Measurements from ENCODE around the gene TTC24. TPM values are rescaled to one million over a fixed set of nuclear protein-coding genes. Genes with fewer than 3 reads are reported as not detected.
"Not testable (repeated sequence)": the region's sequence is repeated elsewhere in the genome, so short reads cannot be mapped to it uniquely, and the experiment has no call there.

TTC24 gene
- total RNA-seq, 4 donors from 2014 or later = not detected

DNA sequence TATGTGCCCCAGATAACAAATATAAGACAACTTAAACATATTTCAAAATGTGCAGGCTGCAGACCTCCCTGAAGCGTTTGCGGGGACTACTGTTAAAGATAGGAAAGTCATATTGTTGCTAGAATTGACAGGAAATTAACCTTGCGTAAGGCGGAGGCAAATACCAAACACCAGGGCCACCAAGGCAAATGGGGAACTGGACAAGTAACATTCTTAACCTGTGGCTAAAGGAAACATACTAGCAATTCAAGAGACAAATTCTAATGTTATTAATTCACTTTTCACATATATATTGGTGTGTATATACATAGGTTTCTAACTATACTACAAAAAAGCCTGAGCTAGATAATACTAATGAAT is 46.5 kb downstream of the TTC24 start:
- no peak for DNase-seq (ENCODE audit: low spot score)
- TF ChIP-seq, protein P1, sequence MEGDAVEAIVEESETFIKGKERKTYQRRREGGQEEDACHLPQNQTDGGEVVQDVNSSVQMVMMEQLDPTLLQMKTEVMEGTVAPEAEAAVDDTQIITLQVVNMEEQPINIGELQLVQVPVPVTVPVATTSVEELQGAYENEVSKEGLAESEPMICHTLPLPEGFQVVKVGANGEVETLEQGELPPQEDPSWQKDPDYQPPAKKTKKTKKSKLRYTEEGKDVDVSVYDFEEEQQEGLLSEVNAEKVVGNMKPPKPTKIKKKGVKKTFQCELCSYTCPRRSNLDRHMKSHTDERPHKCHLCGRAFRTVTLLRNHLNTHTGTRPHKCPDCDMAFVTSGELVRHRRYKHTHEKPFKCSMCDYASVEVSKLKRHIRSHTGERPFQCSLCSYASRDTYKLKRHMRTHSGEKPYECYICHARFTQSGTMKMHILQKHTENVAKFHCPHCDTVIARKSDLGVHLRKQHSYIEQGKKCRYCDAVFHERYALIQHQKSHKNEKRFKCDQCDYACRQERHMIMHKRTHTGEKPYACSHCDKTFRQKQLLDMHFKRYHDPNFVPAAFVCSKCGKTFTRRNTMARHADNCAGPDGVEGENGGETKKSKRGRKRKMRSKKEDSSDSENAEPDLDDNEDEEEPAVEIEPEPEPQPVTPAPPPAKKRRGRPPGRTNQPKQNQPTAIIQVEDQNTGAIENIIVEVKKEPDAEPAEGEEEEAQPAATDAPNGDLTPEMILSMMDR (IDR thresholded peaks at IDR 0.05) = no peak
- ATAC-seq (ENCODE audit: low FRiP score) = no peak

DNA sequence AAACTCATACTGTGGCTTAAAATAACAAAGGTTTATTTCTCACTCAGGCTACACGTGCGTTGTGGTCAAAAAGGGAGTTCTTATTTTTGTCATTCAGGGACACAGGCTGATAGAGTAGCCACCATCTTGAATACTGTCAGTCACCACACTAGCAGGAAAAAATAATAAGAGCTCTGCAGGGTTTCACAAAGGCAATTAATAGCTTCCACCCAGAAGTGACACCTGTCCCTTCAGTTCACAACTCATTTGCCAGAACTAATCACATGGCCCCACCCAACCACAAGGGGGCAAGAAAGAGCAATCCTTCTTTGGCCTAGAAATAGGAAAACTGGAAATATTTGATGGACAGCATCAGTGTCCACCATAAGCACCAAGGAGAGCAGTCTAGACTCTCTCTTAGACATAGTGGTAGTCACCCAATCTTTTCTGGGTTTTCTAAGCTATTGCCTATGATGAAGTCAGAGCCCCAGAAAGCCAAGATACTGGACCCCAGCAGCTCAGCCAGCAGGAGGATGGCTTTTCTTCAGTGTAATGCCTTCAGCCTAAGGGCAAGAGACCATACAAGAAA is 47.9 kb downstream of the TTC24 start:
- ATAC-seq (ENCODE audit: low FRiP score) = no peak
- TF ChIP-seq, protein P1 (IDR thresholded peaks at IDR 0.05) = no peak
- no peak for DNase-seq (ENCODE audit: low spot score)

DNA sequence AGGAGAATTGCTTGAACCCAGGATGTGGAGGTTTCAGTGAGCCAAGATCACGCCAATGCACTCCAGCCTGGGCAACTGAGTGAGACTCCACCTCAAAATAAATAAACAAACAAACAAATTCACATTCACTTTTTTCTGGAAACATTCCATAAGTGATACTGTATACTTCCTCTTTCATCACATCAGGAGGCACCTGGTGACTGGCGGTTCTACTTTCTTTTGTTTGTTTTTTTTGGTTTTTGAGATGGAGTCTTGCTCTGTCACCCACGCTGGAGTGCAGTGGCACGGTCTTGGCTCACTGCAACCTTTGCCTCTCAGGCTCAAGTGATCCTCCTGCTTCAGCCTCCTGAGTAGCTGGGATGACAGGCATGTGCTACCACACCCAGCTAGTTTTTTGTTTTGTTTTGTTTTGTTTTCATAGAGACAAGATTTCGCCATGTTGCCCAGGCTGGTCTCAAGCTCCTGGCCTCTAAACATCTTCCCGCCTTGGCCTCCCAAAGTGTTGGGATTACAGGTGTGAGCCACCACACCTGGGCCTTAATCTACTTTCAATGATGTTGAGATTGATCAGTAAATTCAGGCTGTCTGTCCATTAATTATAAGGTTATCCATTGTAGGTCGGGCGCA is 50.4 kb downstream of the TTC24 start:
- no peak for DNase-seq (ENCODE audit: low spot score)
- TF ChIP-seq, protein P1 (IDR thresholded peaks at IDR 0.05) = no peak

DNA sequence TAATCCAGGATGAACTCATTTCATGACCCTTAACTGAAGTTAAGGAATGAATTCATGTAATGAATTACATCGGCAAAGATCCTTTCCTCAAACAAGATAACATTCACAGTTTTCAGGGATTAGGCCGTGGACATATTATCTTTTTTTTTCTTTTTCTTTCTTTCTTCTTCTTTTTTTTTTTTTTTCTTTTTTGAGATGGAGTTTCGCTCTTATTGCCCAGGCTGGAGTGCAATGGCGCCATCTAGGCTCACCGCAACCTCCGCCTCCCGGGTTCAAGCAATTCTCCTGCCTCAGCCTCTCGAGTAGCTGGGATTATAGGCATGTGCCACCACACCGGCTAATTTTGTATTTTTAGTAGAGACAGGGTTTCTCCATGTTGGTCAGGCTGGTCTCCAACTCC is 51.6 kb downstream of the TTC24 start:
- not testable (repeated sequence) for DNase-seq (ENCODE audit: low spot score); ATAC-seq (ENCODE audit: low FRiP score)

More for the DNA sequence above, 50.4 kb downstream of the TTC24 start:
- ATAC-seq (ENCODE audit: low FRiP score) = no peak

DNA sequence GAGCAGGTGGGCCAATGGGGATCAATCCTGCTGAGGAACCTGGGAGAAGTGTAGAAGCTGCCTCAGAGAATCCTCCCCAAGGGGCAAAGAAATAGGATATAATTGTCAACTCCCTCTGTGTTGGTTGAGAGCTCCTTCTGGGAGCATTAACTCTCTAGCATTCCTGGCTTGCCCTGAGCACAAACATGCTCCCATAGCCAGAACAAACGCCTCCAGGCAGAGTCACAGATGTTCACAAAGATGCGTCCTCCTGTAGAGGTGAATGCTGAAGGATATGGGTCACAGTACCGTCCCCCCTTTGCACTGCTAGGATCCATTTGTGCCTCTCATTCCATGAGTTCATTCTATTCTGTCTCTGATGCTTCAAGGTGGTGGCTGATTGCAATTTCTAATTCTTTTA is 52.8 kb downstream of the TTC24 start:
- TF ChIP-seq, protein P1 (IDR thresholded peaks at IDR 0.05) = no peak
- ATAC-seq (ENCODE audit: low FRiP score) (no peak), DNase-seq (ENCODE audit: low spot score) (no peak)

Other genes with a start within 250 kb of the TTC24 start
- 100 to 1,000 TPM; 187 to 277 (median 213) TPM for gene CCT3, start 241.4 kb upstream of the TTC24 start, total RNA-seq
- not detected for gene TSACC, start 241.2 kb upstream of the TTC24 start, total RNA-seq
- gene RHBG, start 210.5 kb upstream of the TTC24 start, total RNA-seq = not detected
- gene MEF2D, start 78.9 kb upstream of the TTC24 start, total RNA-seq = 10 to 100 TPM; 22.8 to 33.8 (median 28.1) TPM
- gene IQGAP3, start 7.2 kb upstream of the TTC24 start, total RNA-seq = 1 to 10 TPM in 1 of 4 donors, under 1 TPM in 3; 0.16 to 4.2 (median 0.23) TPM
- 10 to 100 TPM; 49.4 to 71.5 (median 58.9) TPM for gene NAXE, start 12.1 kb downstream of the TTC24 start, total RNA-seq
- 10 to 100 TPM; 30.2 to 77.5 (median 35.5) TPM for gene GPATCH4, start 21.8 kb downstream of the TTC24 start, total RNA-seq
- 1 to 10 TPM in 1 of 4 donors, not detected in 3; 2.8 TPM for gene HAPLN2, start 39.7 kb downstream of the TTC24 start, total RNA-seq
- not detected for gene BCAN, start 62.4 kb downstream of the TTC24 start, total RNA-seq
- gene NES, start 97.7 kb downstream of the TTC24 start, total RNA-seq = 10 to 100 TPM; 17.4 to 76.4 (median 27.7) TPM
- 1 to 10 TPM in 3 of 4 donors, not detected in 1; 4.5 to 8.8 (median 8.8) TPM for gene CRABP2, start 125.9 kb downstream of the TTC24 start, total RNA-seq
- 10 to 100 TPM; 12.1 to 25.4 (median 18.8) TPM for gene METTL25B, start 148.7 kb downstream of the TTC24 start, total RNA-seq
- 10 to 100 TPM; 19.8 to 34.1 (median 28.2) TPM for gene ISG20L2, start 149.0 kb downstream of the TTC24 start, total RNA-seq
- 10 to 100 TPM; 45.0 to 74.4 (median 69.8) TPM for gene MRPL24, start 161.4 kb downstream of the TTC24 start, total RNA-seq
- 100 to 1,000 TPM; 124 to 242 (median 137) TPM for gene HDGF, start 172.0 kb downstream of the TTC24 start, total RNA-seq
- 10 to 100 TPM; 25.5 to 34.7 (median 28.2) TPM for gene PRCC, start 187.8 kb downstream of the TTC24 start, total RNA-seq
- gene SH2D2A, start 237.1 kb downstream of the TTC24 start, total RNA-seq = 1 to 10 TPM; 2.2 to 6.5 (median 3.7) TPM

All from omental fat pad (tissue), 4 donors.